Karpas-422 (cell line): ENCODE data around the gene RNF157. TPM values are rescaled to one million over a fixed set of nuclear protein-coding genes. Genes with fewer than 3 reads are reported as not detected.
"Not testable (repeated sequence)": the region's sequence is repeated elsewhere in the genome, so short reads cannot be mapped to it uniquely, and the experiment has no call there.

Source experiments
- DNase-seq: peaks from one replicate; pipeline ENCODE4 v3.0.0-alpha.2; 2015
- H2AFZ ChIP-seq: fragments of 200-600 bp; sonication (generic); 2 replicates; pipeline ENCODE4 v1.6.1; 2014; ENCODE audit warnings: antibody characterized with exemption, low read length, mixed read lengths
- H3K27ac ChIP-seq: fragments of 200-600 bp; sonication (generic); 2 replicates; pipeline ENCODE4 v1.5.1; 2014; ENCODE audit warnings: mild to moderate bottlenecking, low read length, moderate library complexity
- H3K27me3 ChIP-seq: fragments of 200-600 bp; sonication (generic); 2 replicates; pipeline ENCODE4 v1.6.1; 2014; ENCODE audit warnings: low read length, mixed read lengths
- H3K36me3 ChIP-seq: fragments of 200-600 bp; sonication (generic); 2 replicates; pipeline ENCODE4 v1.6.1; 2014; ENCODE audit warnings: low read length, mixed read lengths; ENCODE audit not compliant: insufficient read depth
- H3K4me1 ChIP-seq: fragments of 200-600 bp; sonication (generic); 2 replicates; pipeline ENCODE4 v1.6.1; 2014; ENCODE audit warnings: mild to moderate bottlenecking, low read length, mixed read lengths
- H3K4me2 ChIP-seq: fragments of 200-600 bp; sonication (generic); 2 replicates; pipeline ENCODE4 v1.6.1; 2014; ENCODE audit warnings: low read length, low read depth, mild to moderate bottlenecking; ENCODE audit not compliant: poor library complexity, severe bottlenecking
- H3K4me3 ChIP-seq: fragments of 200-600 bp; sonication (generic); 2 replicates; pipeline ENCODE4 v1.5.1; 2014; ENCODE audit warnings: mild to moderate bottlenecking, antibody characterized with exemption, low read length, mixed read lengths
- H3K79me2 ChIP-seq: fragments of 200-600 bp; sonication (generic); 2 replicates; pipeline ENCODE4 v1.6.1; 2014; ENCODE audit warnings: mild to moderate bottlenecking, low read length, mixed read lengths
- H3K9ac ChIP-seq: fragments of 200-600 bp; sonication (generic); 2 replicates; pipeline ENCODE4 v1.6.0; 2014; ENCODE audit warnings: low read length
- H3K9me2 ChIP-seq: fragments of 200-600 bp; sonication (generic), shearing (Covaris generic); replicated peaks from 2 replicates; pipeline ENCODE4 v1.6.0; 2014; ENCODE audit warnings: mild to moderate bottlenecking, low read length, moderate library complexity; ENCODE audit not compliant: insufficient read depth
- H3K9me3 ChIP-seq: fragments of 300-700, 200-600 bp; sonication (generic); 2 replicates; pipeline ENCODE4 v1.6.1; 2014; ENCODE audit warnings: low read length, mixed read lengths
- H4K20me1 ChIP-seq: fragments of 200-600 bp; sonication (generic); 2 replicates; pipeline ENCODE4 v1.6.1; 2014; ENCODE audit warnings: mild to moderate bottlenecking, antibody characterized with exemption, low read length, low read depth; ENCODE audit not compliant: insufficient read depth
- total RNA-seq: library from RNA; depleted of rRNA; stranded (reverse); fragments of >200 nt; shearing (Covaris generic); gene quantifications from 2 replicates; pipeline ENCODE4 v1.2.3, GENCODE V29; 2014; ENCODE audit warnings: low replicate concordance

The RNF157 gene
- total RNA-seq, 1 experiment from 2014 or later = not detected

- H3K4me2 ChIP-seq = peak overlapping the region; percentile 2
- H2AFZ ChIP-seq = no peak overlapping the region
These were observed 20.4 kb upstream of the RNF157 start for GRCh38 chr17:76260669-76261068.

DNA sequence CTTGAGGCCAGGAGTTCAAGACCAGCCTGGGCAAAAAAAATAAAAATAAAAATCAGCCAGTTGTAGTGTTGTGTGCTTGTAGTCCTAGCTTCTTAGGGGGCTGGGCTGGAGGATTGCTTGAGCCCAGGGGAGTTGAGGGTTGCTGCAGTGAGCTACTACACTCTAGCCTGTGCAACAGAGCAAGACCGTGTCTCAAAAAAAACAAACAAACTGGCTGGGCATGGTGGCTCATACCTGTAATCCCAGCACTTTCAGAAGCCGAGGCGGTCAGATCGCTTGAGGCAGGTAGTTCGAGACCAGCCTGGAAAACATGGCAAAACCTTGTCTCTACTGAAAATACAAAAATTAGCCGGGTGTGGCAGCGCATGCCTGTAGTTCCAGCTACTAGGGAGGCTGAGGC is 19.9 kb upstream of the RNF157 start:
- no peak for DNase-seq
- H3K9me3 ChIP-seq = no peaks in the 10 kb centered on the region
- H3K27me3 ChIP-seq = no peaks in the 10 kb centered on the region
- no peaks in the 10 kb centered on the region for H3K9me2 ChIP-seq
- H3K36me3 ChIP-seq = no peaks in the 10 kb centered on the region
- no peak overlapping the region for H2AFZ ChIP-seq
- no peaks in the 10 kb centered on the region for H3K79me2 ChIP-seq
- peaks cover 40% of the 10 kb centered on the region for H3K4me1 ChIP-seq
- no peak overlapping the region for H3K9ac ChIP-seq
- no peaks in the 10 kb centered on the region for H4K20me1 ChIP-seq
- no peak overlapping the region for H3K27ac ChIP-seq
- peak overlapping the region; percentile 2 for H3K4me2 ChIP-seq
- H3K4me3 ChIP-seq = no peak overlapping the region

More at GRCh38 chr17:76260669-76261068, 20.4 kb upstream of the RNF157 start:
- H3K9me3 ChIP-seq = no peaks in the 10 kb centered on the region
- H3K27me3 ChIP-seq = no peaks in the 10 kb centered on the region
- peaks cover 40% of the 10 kb centered on the region for H3K4me1 ChIP-seq
- H3K36me3 ChIP-seq = no peaks in the 10 kb centered on the region
- DNase-seq = peak; percentile 43
- H3K27ac ChIP-seq = no peak overlapping the region
- H3K9ac ChIP-seq = no peak overlapping the region
- H3K79me2 ChIP-seq = peaks cover under 1% of the 10 kb centered on the region; the same call in 1 of the 2 replicates
- no peak overlapping the region for H3K4me3 ChIP-seq
- H4K20me1 ChIP-seq = no peaks in the 10 kb centered on the region
- H3K9me2 ChIP-seq = no peaks in the 10 kb centered on the region

GRCh38 chr17:76256430-76257050 is 16.2 kb upstream of the RNF157 start:
- not testable (repeated sequence) for H4K20me1 ChIP-seq, DNase-seq, H3K9ac ChIP-seq, H3K27me3 ChIP-seq, H2AFZ ChIP-seq, H3K4me2 ChIP-seq, H3K79me2 ChIP-seq, H3K9me3 ChIP-seq, H3K4me3 ChIP-seq, H3K27ac ChIP-seq, H3K36me3 ChIP-seq, H3K9me2 ChIP-seq
- peaks cover 15% of the 10 kb centered on the region for H3K4me1 ChIP-seq

GRCh38 chr17:76255801-76256429 is 15.6 kb upstream of the RNF157 start:
- no peak overlapping the region for H3K4me2 ChIP-seq
- no peaks in the 10 kb centered on the region for H3K27me3 ChIP-seq
- H3K4me3 ChIP-seq = no peak overlapping the region
- no peak overlapping the region for H3K9ac ChIP-seq
- no peak for DNase-seq
- no peak overlapping the region for H2AFZ ChIP-seq
- no peaks in the 10 kb centered on the region for H3K36me3 ChIP-seq
- no peaks in the 10 kb centered on the region for H3K79me2 ChIP-seq
- no peaks in the 10 kb centered on the region for H3K9me2 ChIP-seq
- H3K27ac ChIP-seq = no peak overlapping the region
- H4K20me1 ChIP-seq = no peaks in the 10 kb centered on the region
- H3K4me1 ChIP-seq = peaks cover 13% of the 10 kb centered on the region
- H3K9me3 ChIP-seq = no peaks in the 10 kb centered on the region

GRCh38 chr17:76254275-76254674 is 14.0 kb upstream of the RNF157 start:
- Histone ChIP-seq H3K4me3 (no peak overlapping the region), H3K9me2 (no peaks in the 10 kb centered on the region), H3K4me2 (no peak overlapping the region), H3K9me3 (no peaks in the 10 kb centered on the region), H3K27me3 (no peaks in the 10 kb centered on the region), H4K20me1 (no peaks in the 10 kb centered on the region), H3K4me1 (no peaks in the 10 kb centered on the region), H3K36me3 (no peaks in the 10 kb centered on the region), H3K27ac (no peak overlapping the region), H2AFZ (no peak overlapping the region), H3K9ac (no peak overlapping the region), H3K79me2 (no peaks in the 10 kb centered on the region)
- DNase-seq = no peak

GRCh38 chr17:76253841-76254240 is 13.5 kb upstream of the RNF157 start:
- Histone ChIP-seq H4K20me1 (no peaks in the 10 kb centered on the region), H3K79me2 (no peaks in the 10 kb centered on the region), H3K4me1 (no peaks in the 10 kb centered on the region), H3K9ac (no peak overlapping the region), H3K9me3 (no peaks in the 10 kb centered on the region), H3K36me3 (no peaks in the 10 kb centered on the region), H3K4me2 (no peak overlapping the region), H3K27ac (no peak overlapping the region), H2AFZ (no peak overlapping the region), H3K9me2 (no peaks in the 10 kb centered on the region), H3K4me3 (no peak overlapping the region), H3K27me3 (no peaks in the 10 kb centered on the region)
- no peak for DNase-seq

DNA sequence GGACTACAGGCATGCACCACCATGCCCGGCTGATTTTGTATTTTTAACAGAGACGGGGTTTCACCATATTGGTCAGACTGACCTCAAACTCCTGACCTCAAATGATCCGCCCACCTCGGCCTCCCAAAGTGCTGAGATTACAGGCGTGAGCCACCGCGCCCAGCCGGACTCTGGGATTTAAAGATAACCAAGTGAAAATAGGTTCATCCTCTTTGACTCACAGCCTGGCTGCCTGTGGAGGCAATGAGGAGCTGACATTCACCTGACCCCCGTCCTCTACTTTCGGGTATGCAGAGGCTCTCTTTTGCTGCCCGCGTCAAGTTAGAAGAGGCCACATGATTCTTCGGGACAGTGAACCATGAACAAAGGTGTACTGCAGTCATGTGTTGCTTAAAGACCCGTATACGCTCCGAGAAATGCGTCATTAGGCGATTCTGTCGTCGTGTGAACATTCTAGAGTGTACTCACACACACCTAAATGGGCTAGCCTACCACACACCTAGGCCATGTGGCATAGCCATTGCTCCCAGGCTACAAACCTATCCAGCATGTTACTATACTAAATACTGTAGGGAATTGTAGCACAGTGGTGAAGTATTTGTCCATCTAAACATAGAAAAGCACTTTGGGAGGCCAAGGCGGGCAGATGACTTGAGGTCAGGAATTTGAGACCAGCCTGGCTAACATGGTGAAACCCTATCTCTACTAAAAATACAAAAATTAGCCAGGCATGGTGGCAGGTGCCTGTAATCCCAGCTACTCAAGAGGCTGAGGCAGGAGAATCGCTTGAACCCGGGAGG is 12.9 kb upstream of the RNF157 start:
- not testable (repeated sequence) for H4K20me1 ChIP-seq, H3K79me2 ChIP-seq, H3K27me3 ChIP-seq, H3K9me3 ChIP-seq, H3K4me1 ChIP-seq, H3K9me2 ChIP-seq, H3K4me3 ChIP-seq, H2AFZ ChIP-seq, H3K9ac ChIP-seq, H3K36me3 ChIP-seq, DNase-seq, H3K27ac ChIP-seq, H3K4me2 ChIP-seq
